Measurements from ENCODE around the gene TAF9. TPM values are rescaled to one million over a fixed set of nuclear protein-coding genes. Genes with fewer than 3 reads are reported as not detected.

TAF9 gene
- total RNA-seq, 2 donors from 2014 or later = 35.2 to 41.5 TPM

GRCh38 chr5:69368458-69369339, 621 bp downstream of the TAF9 start:
- TF ChIP-seq CTCF (IDR thresholded peaks at IDR 0.05) = no peak
- peaks cover 0 to 29% of the 10 kb centered on the region in 2 donors for H3K4me1 ChIP-seq

GRCh38 chr5:69367697-69368279, 1.5 kb downstream of the TAF9 start:
- DNase-seq (ENCODE audit: low spot score) = no peak
- Histone ChIP-seq H3K4me3 (peak overlapping the region in 1 of 2 donors; percentile 90), H3K4me1 (peaks cover 0 to 29% of the 10 kb centered on the region in 2 donors), H3K9me3 (no peaks in the 10 kb centered on the region), H3K36me3 (peaks cover 26% of the 10 kb centered on the region), H3K27ac (no peak overlapping the region), H3K27me3 (no peaks in the 10 kb centered on the region)
- TF ChIP-seq CTCF (IDR thresholded peaks at IDR 0.05) = no peak

More at GRCh38 chr5:69368458-69369339, 621 bp downstream of the TAF9 start:
- Histone ChIP-seq H3K9me3 (no peaks in the 10 kb centered on the region), H3K4me3 (peak overlapping the region; percentile 90), H3K36me3 (peaks cover 19% of the 10 kb centered on the region), H3K27me3 (no peaks in the 10 kb centered on the region), H3K27ac (peak overlapping the region; percentile 95 to 98)
- no peak for DNase-seq (ENCODE audit: low spot score)

GRCh38 chr5:69364850-69365249, 4.5 kb downstream of the TAF9 start:
- Histone ChIP-seq H3K4me1 (peaks cover 0 to 13% of the 10 kb centered on the region in 2 donors), H3K27ac (no peak overlapping the region), H3K9me3 (no peaks in the 10 kb centered on the region), H3K27me3 (no peaks in the 10 kb centered on the region), H3K4me3 (no peak overlapping the region), H3K36me3 (peaks cover 33% of the 10 kb centered on the region)
- no peak for DNase-seq (ENCODE audit: low spot score)
- TF ChIP-seq CTCF (IDR thresholded peaks at IDR 0.05) = no peak

- Histone ChIP-seq H3K27me3 (no peaks in the 10 kb centered on the region), H3K4me1 (peaks cover 0 to 13% of the 10 kb centered on the region in 2 donors), H3K27ac (no peak overlapping the region), H3K4me3 (no peak overlapping the region), H3K36me3 (peaks cover 33% of the 10 kb centered on the region), H3K9me3 (no peaks in the 10 kb centered on the region)
- DNase-seq (ENCODE audit: low spot score) = no peak
- TF ChIP-seq CTCF (IDR thresholded peaks at IDR 0.05) = peak in 1 of 2 donors; percentile 42
Observed at GRCh38 chr5:69364414-69364813, 4.9 kb downstream of the TAF9 start.

GRCh38 chr5:69360442-69360841, 8.9 kb downstream of the TAF9 start:
- no peak for DNase-seq (ENCODE audit: low spot score)
- peaks cover 22% of the 10 kb centered on the region for H3K36me3 ChIP-seq

More at GRCh38 chr5:69360442-69360841, 8.9 kb downstream of the TAF9 start:
- Histone ChIP-seq H3K9me3 (no peaks in the 10 kb centered on the region), H3K27me3 (no peaks in the 10 kb centered on the region), H3K4me1 (no peaks in the 10 kb centered on the region), H3K27ac (no peak overlapping the region), H3K4me3 (no peak overlapping the region)
- TF ChIP-seq CTCF (IDR thresholded peaks at IDR 0.05) = no peak
